Activated T-helper 9 cell treated with anti-CD3 and anti-CD28 coated beads, Interleukin-2, amount 50 U/mL, for 16 hours (primary cell): ENCODE measurements around the gene BPIFB4.
"Not testable (repeated sequence)": the region's sequence is repeated elsewhere in the genome, so short reads cannot be mapped to it uniquely, and the experiment has no call there.

ENCODE experiments used
- DNase-seq: peaks from one replicate; pipeline ENCODE4 v3.0.0-alpha.2; 2020; ENCODE audit warnings: low read depth

Gene BPIFB4

GRCh38 chr20:33086052-33086722 lies 6.7 kb downstream of the BPIFB4 start:
- no peak for DNase-seq

GRCh38 chr20:33091147-33091546 lies 11.7 kb downstream of the BPIFB4 start:
- no peak for DNase-seq

GRCh38 chr20:33091693-33092092 lies 12.2 kb downstream of the BPIFB4 start:
- DNase-seq, result no peak

GRCh38 chr20:33092361-33092760 lies 12.9 kb downstream of the BPIFB4 start:
- no peak for DNase-seq

GRCh38 chr20:33093074-33093473 lies 13.6 kb downstream of the BPIFB4 start:
- no peak for DNase-seq

- no peak for DNase-seq
Observed at GRCh38 chr20:33093582-33093981, 14.1 kb downstream of the BPIFB4 start.

GRCh38 chr20:33095249-33095648 lies 15.8 kb downstream of the BPIFB4 start:
- no peak for DNase-seq

GRCh38 chr20:33095902-33096584 lies 16.6 kb downstream of the BPIFB4 start:
- DNase-seq, result not testable (repeated sequence)

- no peak for DNase-seq
Observed at GRCh38 chr20:33097001-33097400, 17.6 kb downstream of the BPIFB4 start.

GRCh38 chr20:33099843-33100538 lies 20.5 kb downstream of the BPIFB4 start:
- DNase-seq, result no peak

GRCh38 chr20:33103556-33103955 lies 24.1 kb downstream of the BPIFB4 start:
- DNase-seq, result no peak

GRCh38 chr20:33104336-33104735 lies 24.9 kb downstream of the BPIFB4 start:
- DNase-seq, result no peak

GRCh38 chr20:33105316-33105924 lies 26.0 kb downstream of the BPIFB4 start:
- no peak for DNase-seq

GRCh38 chr20:33106058-33106620 lies 26.7 kb downstream of the BPIFB4 start:
- DNase-seq, result not testable (repeated sequence)

GRCh38 chr20:33108661-33109060 lies 29.2 kb downstream of the BPIFB4 start:
- no peak for DNase-seq

- no peak for DNase-seq
Observed at GRCh38 chr20:33110147-33110825, 30.8 kb downstream of the BPIFB4 start.

GRCh38 chr20:33111306-33111705 lies 31.9 kb downstream of the BPIFB4 start:
- DNase-seq, result no peak

- no peak for DNase-seq
Observed at GRCh38 chr20:33112547-33113386, 33.3 kb downstream of the BPIFB4 start.

- DNase-seq, result no peak
Observed at GRCh38 chr20:33113387-33113908, 34.0 kb downstream of the BPIFB4 start.

- not testable (repeated sequence) for DNase-seq
Observed at GRCh38 chr20:33115501-33115900, 36.1 kb downstream of the BPIFB4 start.
